Progenitor cell of endocrine pancreas (in vitro differentiated cells): ENCODE results near the gene MVB12B. TPM values are rescaled to one million over a fixed set of nuclear protein-coding genes. Genes with fewer than 3 reads are reported as not detected.

Experiments used
- DNase-seq: peaks from one replicate; pipeline ENCODE4 v3.0.0; 2021; ENCODE audit warnings: low spot score; ENCODE audit not compliant: unreplicated experiment
- H3K27ac Mint-ChIP-seq: 2 replicates; pipeline ENCODE4 v1.8.0; 2021; ENCODE audit warnings: mild to moderate bottlenecking, moderate library complexity, mixed read lengths
- H3K27me3 Mint-ChIP-seq: 2 replicates; pipeline ENCODE4 v1.8.0; 2021; ENCODE audit warnings: mixed read lengths
- H3K36me3 Mint-ChIP-seq: 2 replicates; pipeline ENCODE4 v1.8.0; 2022; ENCODE audit warnings: mixed read lengths; ENCODE audit not compliant: insufficient read depth
- H3K4me1 Mint-ChIP-seq: 2 replicates; pipeline ENCODE4 v1.8.0; 2021; ENCODE audit warnings: low read depth, mixed read lengths
- H3K4me3 Mint-ChIP-seq: 2 replicates; pipeline ENCODE4 v1.8.0; 2021; ENCODE audit warnings: low read depth, mild to moderate bottlenecking, moderate library complexity, mixed read lengths
- H3K9me3 Mint-ChIP-seq: 2 replicates; pipeline ENCODE4 v1.8.0; 2021; ENCODE audit warnings: low read depth, mixed read lengths
- total RNA-seq: library from RNA; stranded (reverse); gene quantifications from 2 replicates; pipeline ENCODE4 v1.2.1, GENCODE V29; 2021
- TF ChIP-seq, protein P1 (sequence below): fragments of 200-600 bp; sonication (generic); IDR thresholded peaks from one replicate; pipeline ENCODE4 v1.5.0; 2021; ENCODE audit warnings: antibody characterized with exemption, mild to moderate bottlenecking; ENCODE audit not compliant: unreplicated experiment

MVB12B gene
- total RNA-seq, 1 donor from 2014 or later: 34.6 TPM

DNA sequence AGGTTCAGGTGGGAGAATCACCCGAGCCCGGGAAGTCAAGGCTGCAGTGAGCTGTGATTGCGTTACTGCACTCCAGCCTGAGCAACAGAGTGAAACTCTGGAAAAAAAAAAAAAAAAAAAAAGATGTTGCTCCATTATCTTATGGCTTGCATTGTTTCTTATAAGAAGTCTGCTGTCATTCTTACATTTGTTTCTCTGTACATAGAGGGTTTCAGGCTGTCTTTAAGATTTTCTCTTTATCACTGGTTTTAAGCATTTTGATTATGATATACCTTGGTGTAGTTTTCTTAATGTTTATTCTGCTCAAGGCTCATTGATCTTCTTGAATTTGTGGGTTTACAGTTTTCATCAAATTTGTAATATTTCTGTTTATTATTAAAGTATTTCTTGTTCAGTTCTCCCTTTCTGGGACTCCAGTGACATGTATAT lies 35.2 kb downstream of the MVB12B start:
- DNase-seq: no peak

DNA sequence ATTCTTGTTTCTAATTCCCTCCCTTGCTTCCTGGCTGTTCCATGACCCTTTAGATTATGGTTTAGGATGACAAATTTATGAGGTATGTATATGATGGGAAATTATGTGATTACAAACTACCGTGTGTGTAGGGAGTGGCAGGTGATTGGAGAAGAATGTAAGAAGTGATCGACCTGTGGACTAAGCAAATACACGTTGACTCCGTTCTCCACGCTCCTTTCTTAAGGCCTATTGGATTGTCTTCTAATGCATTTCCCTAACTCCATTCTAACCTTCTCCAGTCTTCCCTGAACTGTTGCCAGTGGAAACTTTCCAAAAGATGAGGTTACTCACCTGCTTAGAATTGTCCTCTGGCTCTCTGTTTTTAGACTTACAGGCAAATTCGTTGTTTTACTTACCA lies 36.6 kb downstream of the MVB12B start:
- Mint-ChIP-seq H3K27me3 (no peaks in the 10 kb centered on the region), H3K9me3 (peaks cover 35% of the 10 kb centered on the region), H3K4me1 (peaks cover 10% of the 10 kb centered on the region), H3K36me3 (peaks cover 43% of the 10 kb centered on the region), H3K4me3 (no peak overlapping the region), H3K27ac (no peak overlapping the region)
- TF ChIP-seq, protein P1, sequence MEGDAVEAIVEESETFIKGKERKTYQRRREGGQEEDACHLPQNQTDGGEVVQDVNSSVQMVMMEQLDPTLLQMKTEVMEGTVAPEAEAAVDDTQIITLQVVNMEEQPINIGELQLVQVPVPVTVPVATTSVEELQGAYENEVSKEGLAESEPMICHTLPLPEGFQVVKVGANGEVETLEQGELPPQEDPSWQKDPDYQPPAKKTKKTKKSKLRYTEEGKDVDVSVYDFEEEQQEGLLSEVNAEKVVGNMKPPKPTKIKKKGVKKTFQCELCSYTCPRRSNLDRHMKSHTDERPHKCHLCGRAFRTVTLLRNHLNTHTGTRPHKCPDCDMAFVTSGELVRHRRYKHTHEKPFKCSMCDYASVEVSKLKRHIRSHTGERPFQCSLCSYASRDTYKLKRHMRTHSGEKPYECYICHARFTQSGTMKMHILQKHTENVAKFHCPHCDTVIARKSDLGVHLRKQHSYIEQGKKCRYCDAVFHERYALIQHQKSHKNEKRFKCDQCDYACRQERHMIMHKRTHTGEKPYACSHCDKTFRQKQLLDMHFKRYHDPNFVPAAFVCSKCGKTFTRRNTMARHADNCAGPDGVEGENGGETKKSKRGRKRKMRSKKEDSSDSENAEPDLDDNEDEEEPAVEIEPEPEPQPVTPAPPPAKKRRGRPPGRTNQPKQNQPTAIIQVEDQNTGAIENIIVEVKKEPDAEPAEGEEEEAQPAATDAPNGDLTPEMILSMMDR: no peak
- no peak for DNase-seq

More for the DNA sequence above, 35.2 kb downstream of the MVB12B start:
- Mint-ChIP-seq H3K9me3 (peaks cover 39% of the 10 kb centered on the region), H3K4me1 (peaks cover 2% of the 10 kb centered on the region), H3K4me3 (no peak overlapping the region), H3K36me3 (peaks cover 47% of the 10 kb centered on the region), H3K27me3 (no peaks in the 10 kb centered on the region), H3K27ac (no peak overlapping the region)
- TF ChIP-seq, protein P1: no peak

DNA sequence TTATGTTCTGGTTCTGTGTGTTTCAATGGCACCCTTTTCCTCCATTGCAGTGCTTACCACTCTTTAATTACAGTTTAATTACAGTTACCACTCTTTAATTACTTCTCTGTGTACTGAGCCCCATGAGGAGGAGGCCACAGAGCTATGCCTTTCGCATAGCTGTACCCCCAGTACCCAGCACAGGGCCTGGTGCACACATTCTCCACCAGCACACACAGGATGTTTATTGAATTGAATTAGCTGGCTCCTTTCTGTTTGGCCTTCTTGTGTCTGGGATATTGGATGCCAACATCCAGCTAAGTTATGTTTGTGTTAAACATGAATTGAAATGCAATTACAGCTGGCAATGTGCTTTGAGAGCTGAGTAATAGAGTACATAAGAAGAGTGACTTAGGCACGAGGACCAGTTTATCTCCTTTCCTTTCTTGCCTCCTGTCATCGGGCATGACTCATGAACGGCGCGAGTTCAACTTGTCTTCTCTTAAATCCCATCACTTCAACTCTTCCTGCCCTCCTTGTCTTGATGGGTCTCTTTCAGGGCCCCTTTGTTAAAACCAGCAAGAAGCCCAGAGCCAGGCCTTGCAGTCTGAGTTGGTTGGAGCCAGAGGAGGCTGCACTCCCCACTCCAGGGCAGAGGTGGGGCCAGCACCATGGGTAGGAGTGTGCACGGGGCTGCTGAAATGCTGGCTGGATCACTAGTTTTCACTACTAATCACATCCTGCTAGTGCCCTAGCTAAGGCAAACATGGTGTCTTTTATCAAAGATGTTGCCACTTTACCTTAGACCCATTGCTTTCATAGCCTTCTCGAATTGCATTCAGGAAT lies 37.4 kb downstream of the MVB12B start:
- peaks cover 10% of the 10 kb centered on the region for H3K4me1 Mint-ChIP-seq

DNA sequence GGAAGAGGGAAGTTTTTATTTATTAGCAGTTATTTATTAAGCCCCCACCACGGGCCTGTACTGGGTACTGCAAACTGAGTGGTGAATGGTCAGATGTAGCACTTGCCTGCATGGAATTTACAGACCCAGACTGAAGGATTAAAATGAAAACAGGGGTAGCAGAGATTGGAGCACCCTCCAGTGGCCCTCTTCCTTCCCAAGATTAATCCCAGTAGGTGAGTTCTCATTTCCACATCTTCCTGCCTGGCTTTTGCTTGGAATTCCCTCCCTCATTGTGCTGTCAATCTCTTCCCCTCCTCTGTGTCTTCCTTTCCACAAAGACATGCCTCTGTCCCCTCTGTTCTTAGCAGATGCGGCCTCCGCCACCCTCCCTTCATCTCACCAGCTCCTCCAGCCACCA lies 39.2 kb downstream of the MVB12B start:
- Mint-ChIP-seq H3K27me3 (no peaks in the 10 kb centered on the region), H3K9me3 (peaks cover 21% of the 10 kb centered on the region), H3K4me1 (peaks cover 10% of the 10 kb centered on the region), H3K36me3 (peaks cover 30% of the 10 kb centered on the region), H3K4me3 (no peak overlapping the region), H3K27ac (no peak overlapping the region)
- no peak for DNase-seq
- TF ChIP-seq, protein P1: no peak

More for the DNA sequence above, 37.4 kb downstream of the MVB12B start:
- TF ChIP-seq, protein P1: no peak
- H3K9me3 Mint-ChIP-seq: peaks cover 31% of the 10 kb centered on the region
- no peaks in the 10 kb centered on the region for H3K27me3 Mint-ChIP-seq
- H3K4me3 Mint-ChIP-seq: no peak overlapping the region
- no peak overlapping the region for H3K27ac Mint-ChIP-seq
- peaks cover 39% of the 10 kb centered on the region for H3K36me3 Mint-ChIP-seq
- DNase-seq: no peak

DNA sequence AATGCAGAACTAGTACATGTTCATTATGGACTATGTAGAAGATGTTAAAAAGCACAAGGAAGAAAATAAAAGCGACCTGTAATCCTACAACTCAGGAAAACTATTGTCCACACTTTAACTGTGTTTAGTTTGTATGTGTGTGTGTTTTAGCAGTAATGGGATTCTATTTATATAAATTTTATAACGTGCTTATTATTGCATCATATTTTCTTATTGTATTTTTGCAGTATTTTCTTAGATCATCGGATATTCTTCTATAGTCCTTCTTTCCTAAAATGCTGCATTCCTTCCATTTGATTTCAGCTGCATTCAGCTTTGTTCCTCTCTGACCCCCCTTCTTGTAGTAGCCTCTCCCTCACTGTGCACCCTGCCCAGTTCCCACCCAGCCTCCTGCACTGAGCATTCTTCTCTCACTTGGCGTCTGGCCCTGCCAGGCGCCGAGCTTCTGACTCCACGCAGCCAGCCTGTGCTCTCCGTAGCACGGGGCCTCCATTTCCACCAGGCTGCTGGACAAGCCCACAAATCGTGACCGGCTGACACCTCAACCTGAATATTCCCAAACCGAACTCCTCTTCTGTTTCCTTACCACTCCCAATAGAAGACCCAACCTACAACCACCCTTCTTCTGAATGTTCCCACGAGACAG lies 39.9 kb downstream of the MVB12B start:
- Mint-ChIP-seq H3K4me1 (peaks cover 11% of the 10 kb centered on the region), H3K27ac (peak overlapping the region; percentile 18), H3K36me3 (peaks cover 26% of the 10 kb centered on the region), H3K27me3 (no peaks in the 10 kb centered on the region), H3K9me3 (peaks cover 14% of the 10 kb centered on the region), H3K4me3 (no peak overlapping the region)
- DNase-seq: no peak
- TF ChIP-seq, protein P1: no peak
